Measurements from ENCODE around the gene PRRG1.

The PRRG1 gene

GRCh38 chrX:37350034-37350365 lies 836 bp downstream of the PRRG1 start:
- H4K20me1 ChIP-seq (ENCODE audit: low read depth, low read length), result no peaks in the 10 kb centered on the region
- H3K9me2 ChIP-seq (replicated peaks; ENCODE audit: insufficient read depth, low read length), result no peaks in the 10 kb centered on the region
- H3K27ac ChIP-seq (ENCODE audit: low read depth, low read length), result no peak overlapping the region
- H3K9ac ChIP-seq (ENCODE audit: low read length), result no peak overlapping the region
- no peak overlapping the region for H2AFZ ChIP-seq (ENCODE audit: low read depth, low read length, severe bottlenecking)
- H3K4me2 ChIP-seq (ENCODE audit: low read depth, low read length, poor library complexity, severe bottlenecking), result no peak overlapping the region
- H3F3A ChIP-seq (ENCODE audit: insufficient read depth), result no peaks in the 10 kb centered on the region
- H3K4me3 ChIP-seq (ENCODE audit: insufficient read depth, low read length, poor library complexity, severe bottlenecking), result no peak overlapping the region
- H3K79me2 ChIP-seq (ENCODE audit: insufficient read depth, low read length), result no peaks in the 10 kb centered on the region
- no peaks in the 10 kb centered on the region for H3K9me3 ChIP-seq (ENCODE audit: insufficient read depth, low read length)
- no peak for TF ChIP-seq EZH2phosphoT487 (conservative IDR thresholded peaks at IDR 0.05; ENCODE audit: low read length)
- TF ChIP-seq CTCF (IDR thresholded peaks at IDR 0.05; ENCODE audit: insufficient read depth, low read length, poor library complexity, severe bottlenecking), result no peak
- no peaks in the 10 kb centered on the region for H3K27me3 ChIP-seq (ENCODE audit: low read length)
- H3K36me3 ChIP-seq (ENCODE audit: low read length), result no peaks in the 10 kb centered on the region

- no peaks in the 10 kb centered on the region for H3K36me3 ChIP-seq (ENCODE audit: low read length)
- no peak overlapping the region for H3K4me3 ChIP-seq (ENCODE audit: insufficient read depth, low read length, poor library complexity, severe bottlenecking)
- H3K4me2 ChIP-seq (ENCODE audit: low read depth, low read length, poor library complexity, severe bottlenecking), result no peak overlapping the region
- no peaks in the 10 kb centered on the region for H3F3A ChIP-seq (ENCODE audit: insufficient read depth)
- H3K9ac ChIP-seq (ENCODE audit: low read length), result no peak overlapping the region
- no peak overlapping the region for H3K27ac ChIP-seq (ENCODE audit: low read depth, low read length)
- no peak overlapping the region for H2AFZ ChIP-seq (ENCODE audit: low read depth, low read length, severe bottlenecking)
- H3K9me3 ChIP-seq (ENCODE audit: insufficient read depth, low read length), result no peaks in the 10 kb centered on the region
- H3K9me2 ChIP-seq (replicated peaks; ENCODE audit: insufficient read depth, low read length), result no peaks in the 10 kb centered on the region
- H3K27me3 ChIP-seq (ENCODE audit: low read length), result no peaks in the 10 kb centered on the region
- TF ChIP-seq EZH2phosphoT487 (conservative IDR thresholded peaks at IDR 0.05; ENCODE audit: low read length) (no peak), CTCF (IDR thresholded peaks at IDR 0.05; ENCODE audit: insufficient read depth, low read length, poor library complexity, severe bottlenecking) (no peak)
- no peaks in the 10 kb centered on the region for H4K20me1 ChIP-seq (ENCODE audit: low read depth, low read length)
- H3K79me2 ChIP-seq (ENCODE audit: insufficient read depth, low read length), result no peaks in the 10 kb centered on the region
Measured at GRCh38 chrX:37353646-37354045, 4.5 kb downstream of the PRRG1 start.

- H3K36me3 ChIP-seq (ENCODE audit: low read length), result no peaks in the 10 kb centered on the region
- H3K9me2 ChIP-seq (replicated peaks; ENCODE audit: insufficient read depth, low read length), result no peaks in the 10 kb centered on the region
- no peaks in the 10 kb centered on the region for H4K20me1 ChIP-seq (ENCODE audit: low read depth, low read length)
- H3K4me2 ChIP-seq (ENCODE audit: low read depth, low read length, poor library complexity, severe bottlenecking), result no peak overlapping the region
- H3K4me3 ChIP-seq (ENCODE audit: insufficient read depth, low read length, poor library complexity, severe bottlenecking), result no peak overlapping the region
- no peak for TF ChIP-seq EZH2phosphoT487 (conservative IDR thresholded peaks at IDR 0.05; ENCODE audit: low read length)
- no peak for TF ChIP-seq CTCF (IDR thresholded peaks at IDR 0.05; ENCODE audit: insufficient read depth, low read length, poor library complexity, severe bottlenecking)
- H2AFZ ChIP-seq (ENCODE audit: low read depth, low read length, severe bottlenecking), result no peak overlapping the region
- no peaks in the 10 kb centered on the region for H3K9me3 ChIP-seq (ENCODE audit: insufficient read depth, low read length)
- no peak overlapping the region for H3K27ac ChIP-seq (ENCODE audit: low read depth, low read length)
- no peaks in the 10 kb centered on the region for H3K79me2 ChIP-seq (ENCODE audit: insufficient read depth, low read length)
- no peaks in the 10 kb centered on the region for H3K27me3 ChIP-seq (ENCODE audit: low read length)
- no peak overlapping the region for H3K9ac ChIP-seq (ENCODE audit: low read length)
- H3F3A ChIP-seq (ENCODE audit: insufficient read depth), result no peaks in the 10 kb centered on the region
Measured at GRCh38 chrX:37357436-37357835, 8.3 kb downstream of the PRRG1 start.

DNA sequence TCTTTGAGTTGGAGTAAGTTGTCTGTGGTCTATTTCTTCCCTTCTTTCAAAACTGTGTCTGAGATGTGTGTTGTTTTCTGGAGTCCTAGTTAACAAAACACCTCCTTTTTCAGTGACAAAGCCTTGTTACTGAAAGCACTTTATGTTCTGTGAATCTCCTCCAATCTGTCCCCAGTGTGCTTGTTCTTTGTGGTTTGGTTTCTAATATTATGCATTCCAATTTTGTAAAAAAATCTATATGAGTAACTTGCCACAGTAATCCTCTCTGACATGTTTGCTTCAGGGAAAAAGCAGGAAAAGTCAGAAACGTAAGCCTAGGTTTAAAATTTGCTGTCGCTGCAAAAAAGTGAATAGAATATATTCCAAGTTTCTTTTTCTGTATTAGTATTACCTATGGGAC lies 12.4 kb downstream of the PRRG1 start:
- Histone ChIP-seq H3K9me3 (ENCODE audit: insufficient read depth, low read length) (no peaks in the 10 kb centered on the region), H3K27me3 (ENCODE audit: low read length) (no peaks in the 10 kb centered on the region), H3K36me3 (ENCODE audit: low read length) (no peaks in the 10 kb centered on the region), H3K4me2 (ENCODE audit: low read depth, low read length, poor library complexity, severe bottlenecking) (no peak overlapping the region), H2AFZ (ENCODE audit: low read depth, low read length, severe bottlenecking) (no peak overlapping the region), H3K27ac (ENCODE audit: low read depth, low read length) (no peak overlapping the region), H3K9me2 (replicated peaks; ENCODE audit: insufficient read depth, low read length) (no peaks in the 10 kb centered on the region), H3K9ac (ENCODE audit: low read length) (no peak overlapping the region), H3F3A (ENCODE audit: insufficient read depth) (no peaks in the 10 kb centered on the region), H4K20me1 (ENCODE audit: low read depth, low read length) (no peaks in the 10 kb centered on the region), H3K4me3 (ENCODE audit: insufficient read depth, low read length, poor library complexity, severe bottlenecking) (no peak overlapping the region), H3K79me2 (ENCODE audit: insufficient read depth, low read length) (no peaks in the 10 kb centered on the region)
- TF ChIP-seq CTCF (IDR thresholded peaks at IDR 0.05; ENCODE audit: insufficient read depth, low read length, poor library complexity, severe bottlenecking), result no peak
- TF ChIP-seq EZH2phosphoT487 (conservative IDR thresholded peaks at IDR 0.05; ENCODE audit: low read length), result no peak
